NCI-H1694 (cell line): ENCODE data around the gene VTCN1.
"Not testable (repeated sequence)": the region's sequence is repeated elsewhere in the genome, so short reads cannot be mapped to it uniquely, and the experiment has no call there.

ENCODE experiments used
- DNase-seq: peaks from one replicate; lab custom pipeline; 2025; lab: John Stamatoyannopoulos, UW

The VTCN1 gene

GRCh38 chr1:117210831-117211261 is at the start of gene VTCN1:
Gene VTCN1, minus strand, starts transcription at chr1:117210927. Its CDS starts 72 bp downstream, at chr1:117210855.
- DNase-seq, result no peak

- DNase-seq, result no peak
These were observed 48.1 kb upstream of the VTCN1 start for GRCh38 chr1:117258791-117259190.

- not testable (repeated sequence) for DNase-seq
These were observed 47.3 kb upstream of the VTCN1 start for GRCh38 chr1:117258075-117258474.

- DNase-seq, result no peak
These were observed 46.6 kb upstream of the VTCN1 start for GRCh38 chr1:117257291-117257690.

- DNase-seq, result no peak
These were observed 39.4 kb upstream of the VTCN1 start for GRCh38 chr1:117250061-117250606.

GRCh38 chr1:117244971-117245370 is 34.2 kb upstream of the VTCN1 start:
- DNase-seq, result no peak

- no peak for DNase-seq
These were observed 33.6 kb upstream of the VTCN1 start for GRCh38 chr1:117244306-117244705.

GRCh38 chr1:117241512-117241911 is 30.8 kb upstream of the VTCN1 start:
- DNase-seq, result no peak

GRCh38 chr1:117240547-117240946 is 29.8 kb upstream of the VTCN1 start:
- DNase-seq, result no peak

- no peak for DNase-seq
These were observed 28.7 kb upstream of the VTCN1 start for GRCh38 chr1:117239467-117239866.

- no peak for DNase-seq
These were observed 27.1 kb upstream of the VTCN1 start for GRCh38 chr1:117237726-117238381.

- no peak for DNase-seq
These were observed 25.2 kb upstream of the VTCN1 start for GRCh38 chr1:117235863-117236465.

GRCh38 chr1:117232531-117232930 is 21.8 kb upstream of the VTCN1 start:
- no peak for DNase-seq

- DNase-seq, result no peak
These were observed 21.1 kb upstream of the VTCN1 start for GRCh38 chr1:117231748-117232373.

- DNase-seq, result no peak
These were observed 20.6 kb upstream of the VTCN1 start for GRCh38 chr1:117231312-117231711.

- no peak for DNase-seq
These were observed 18.5 kb upstream of the VTCN1 start for GRCh38 chr1:117229217-117229616.

- no peak for DNase-seq
These were observed 15.2 kb upstream of the VTCN1 start for GRCh38 chr1:117225931-117226330.

- no peak for DNase-seq
These were observed 6.0 kb upstream of the VTCN1 start for GRCh38 chr1:117216718-117217117.

- no peak for DNase-seq
These were observed 5.2 kb upstream of the VTCN1 start for GRCh38 chr1:117215733-117216462.

- DNase-seq, result no peak
These were observed 4.3 kb upstream of the VTCN1 start for GRCh38 chr1:117215019-117215418.

- no peak for DNase-seq
These were observed 2.3 kb upstream of the VTCN1 start for GRCh38 chr1:117213046-117213445.

- DNase-seq, result no peak
These were observed 341 bp downstream of the VTCN1 start for GRCh38 chr1:117210386-117210785.
